ENCODE results near the gene ZDHHC12. TPM values are rescaled to one million over a fixed set of nuclear protein-coding genes. Genes with fewer than 3 reads are reported as not detected.

Gene ZDHHC12
- polyA plus RNA-seq, 2 of the 4 experiments (the other 2 are of a cell fraction), result 37.6 to 75.7 TPM

DNA sequence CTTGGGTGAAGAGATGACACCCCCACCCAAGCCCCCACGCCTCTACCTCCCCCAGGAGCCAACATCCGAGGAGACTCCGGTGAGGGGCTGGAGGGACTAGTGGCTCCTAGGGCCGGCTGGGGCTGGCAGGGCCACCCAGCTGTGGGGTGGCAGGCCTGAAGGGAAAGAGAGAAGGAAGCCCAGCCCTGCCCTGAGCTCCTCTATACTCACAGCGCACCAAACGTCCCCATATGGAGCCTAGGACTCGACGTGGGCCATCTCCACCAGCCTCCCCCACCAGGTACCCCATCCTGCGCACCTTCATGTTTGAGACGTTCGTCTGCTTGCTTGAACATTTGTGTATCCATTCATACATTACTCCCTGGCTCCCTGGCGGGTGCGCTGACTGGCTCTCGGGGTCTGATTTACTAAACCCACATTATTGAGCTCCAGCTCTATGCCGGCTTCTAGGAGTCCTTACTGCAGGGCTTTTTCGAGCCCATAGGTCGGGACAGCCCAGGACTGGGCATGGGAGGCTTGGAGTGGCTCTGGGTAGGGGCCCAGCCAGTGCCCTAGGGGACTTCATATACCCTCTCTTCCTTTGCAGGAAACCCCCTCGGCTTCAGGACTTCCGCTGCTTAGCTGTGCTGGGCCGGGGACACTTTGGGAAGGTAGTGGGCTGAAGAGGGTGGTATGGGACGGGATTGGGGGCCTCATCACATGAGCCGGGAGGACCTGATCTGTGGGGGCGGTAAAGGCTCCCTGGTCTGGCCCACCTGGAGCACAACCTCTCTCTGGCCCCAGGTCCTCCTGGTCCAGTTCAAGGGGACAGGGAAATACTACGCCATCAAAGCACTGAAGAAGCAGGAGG, 9.1 kb downstream of the ZDHHC12 start:
- CTCF ChIA-PET, result interaction anchor here (0.7 to 7.5 kb wide), 6 partner anchors 10 to 88 kb away, joined by 3 to 44 read pairs (median 4); partner anchors contain the start of genes PKN3 and ZDHHC12

DNA sequence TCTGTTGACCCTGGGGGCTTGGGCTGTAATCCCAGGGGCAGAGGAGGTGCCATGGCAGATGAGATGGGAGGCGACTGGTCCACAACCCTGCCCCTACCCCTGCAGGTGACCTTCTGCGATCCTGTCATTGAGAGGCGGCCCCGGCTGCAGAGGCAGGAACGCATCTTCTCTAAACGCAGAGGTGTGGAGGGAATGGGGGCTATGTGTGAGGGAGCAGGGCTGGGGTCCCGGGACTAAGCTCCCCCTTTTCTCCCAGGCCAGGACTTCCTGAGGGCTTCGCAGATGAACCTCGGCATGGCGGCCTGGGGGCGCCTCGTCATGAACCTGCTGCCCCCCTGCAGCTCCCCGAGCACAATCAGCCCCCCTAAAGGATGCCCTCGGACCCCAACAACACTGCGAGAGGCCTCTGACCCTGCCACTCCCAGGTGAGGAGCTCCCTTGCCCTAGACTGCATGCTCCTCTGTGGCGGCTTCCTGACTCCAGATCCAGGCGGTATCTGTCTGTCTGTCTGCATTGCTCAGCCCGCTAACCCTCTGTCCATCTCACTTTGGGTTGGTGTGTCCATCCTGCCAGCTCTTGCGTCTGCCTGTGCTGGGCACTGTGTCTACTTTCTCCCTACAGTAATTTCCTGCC, 9.9 kb downstream of the ZDHHC12 start:
- CTCF ChIA-PET, result interaction anchor here (0.7 to 7.5 kb wide), 5 partner anchors 10 to 89 kb away, joined by 3 to 44 read pairs (median 4); partner anchors contain the start of genes PKN3 and ZDHHC12

More for the DNA sequence above, 9.1 kb downstream of the ZDHHC12 start:
- Histone ChIP-seq H3K9me3 (no peaks in the 10 kb centered on the region), H3K4me2 (no peak overlapping the region), H3K4me1 (no peaks in the 10 kb centered on the region), H3K4me3 (no peak overlapping the region), H3K27ac (no peak overlapping the region)
- DNase-seq (ENCODE audit: low read depth in 1 of 2, low spot score in 1 of 2) (no peak), ATAC-seq (peak; percentile 11 to 32; a peak in 4 of 6 replicates), FAIRE-seq (no peak)
- no peak for TF ChIP-seq HEYL (CRISPR knock-in tag; IDR thresholded peaks at IDR 0.05)
- POLR2A ChIA-PET, result no interaction called here
- 84% methylated on average over 19 of the region's 24 CpGs for WGBS (ENCODE audit: missing lambda C conversion rate)

DNA sequence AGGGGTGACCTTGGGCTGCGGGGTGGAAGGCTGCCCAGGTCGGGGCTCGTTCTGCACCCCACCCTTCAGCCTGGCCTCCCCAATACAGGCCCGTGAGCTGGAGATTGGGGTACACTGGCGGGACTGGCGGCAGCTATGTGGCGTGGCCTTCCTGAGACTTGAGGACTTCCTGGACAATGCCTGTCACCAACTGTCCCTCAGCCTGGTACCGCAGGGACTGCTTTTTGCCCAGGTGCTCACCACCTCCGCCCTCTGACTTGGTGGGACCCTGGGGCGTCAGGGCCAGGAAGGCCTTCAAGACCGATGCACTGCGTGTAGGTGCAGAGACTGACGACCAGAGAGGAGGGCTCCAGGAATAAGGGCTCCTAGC, 10.5 kb downstream of the ZDHHC12 start:
- no peak for FAIRE-seq
- DNase-seq (ENCODE audit: low read depth in 1 of 2, low spot score in 1 of 2), result no peak
- ATAC-seq, result peak in 1 of 2 experiments; percentile 6; a peak in 1 of 6 replicates
- WGBS (ENCODE audit: missing lambda C conversion rate), result 96% methylated on average over 7 of the region's 13 CpGs
- no peak overlapping the region for H3K4me2 ChIP-seq
- no peaks in the 10 kb centered on the region for H3K4me1 ChIP-seq
- H3K27ac ChIP-seq, result no peak overlapping the region
- ChIA-PET CTCF (interaction anchor here (1.1 to 7.5 kb wide), 2 partner anchors 12 to 19 kb away, joined by 4 to 44 read pairs; partner anchors contain the start of gene PKN3), POLR2A (interaction anchor here (1.3 kb wide), 1 partner anchor 11 kb away, joined by 4 read pairs; no protein-coding TSS in a partner anchor)
- TF ChIP-seq NPAS2 (CRISPR knock-in tag; IDR thresholded peaks at IDR 0.05; ENCODE audit: borderline replicate concordance) (no peak), ESRRA (IDR thresholded peaks at IDR 0.05; ENCODE audit: borderline replicate concordance, low read length) (no peak), ZFP36 (IDR thresholded peaks at IDR 0.05; ENCODE audit: borderline replicate concordance, partially characterized antibody) (no peak), FOSL2 (IDR thresholded peaks at IDR 0.05) (no peak), FOSL2 (CRISPR knock-in tag; IDR thresholded peaks at IDR 0.05) (no peak), FOXS1 (CRISPR knock-in tag; IDR thresholded peaks at IDR 0.05) (no peak), RCOR1 (IDR thresholded peaks at IDR 0.05; ENCODE audit: low read depth, low read length) (no peak), EP300 (IDR thresholded peaks at IDR 0.05) (no peak), RNF2 (IDR thresholded peaks at IDR 0.05; ENCODE audit: borderline replicate concordance, low read depth) (no peak), RAD21 (conservative IDR thresholded peaks at IDR 0.05 in 1 of 2, IDR thresholded peaks at IDR 0.05 in 1 of 2) (no peak), NFE2L2 (conservative IDR thresholded peaks at IDR 0.05; ENCODE audit: low read length) (no peak), BHLHE40 (IDR thresholded peaks at IDR 0.05; ENCODE audit: low read depth, low read length) (no peak)
- TF ChIP-seq, protein P1, sequence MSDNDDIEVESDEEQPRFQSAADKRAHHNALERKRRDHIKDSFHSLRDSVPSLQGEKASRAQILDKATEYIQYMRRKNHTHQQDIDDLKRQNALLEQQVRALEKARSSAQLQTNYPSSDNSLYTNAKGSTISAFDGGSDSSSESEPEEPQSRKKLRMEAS (IDR thresholded peaks at IDR 0.05), result no peak
- TF ChIP-seq, protein P2, sequence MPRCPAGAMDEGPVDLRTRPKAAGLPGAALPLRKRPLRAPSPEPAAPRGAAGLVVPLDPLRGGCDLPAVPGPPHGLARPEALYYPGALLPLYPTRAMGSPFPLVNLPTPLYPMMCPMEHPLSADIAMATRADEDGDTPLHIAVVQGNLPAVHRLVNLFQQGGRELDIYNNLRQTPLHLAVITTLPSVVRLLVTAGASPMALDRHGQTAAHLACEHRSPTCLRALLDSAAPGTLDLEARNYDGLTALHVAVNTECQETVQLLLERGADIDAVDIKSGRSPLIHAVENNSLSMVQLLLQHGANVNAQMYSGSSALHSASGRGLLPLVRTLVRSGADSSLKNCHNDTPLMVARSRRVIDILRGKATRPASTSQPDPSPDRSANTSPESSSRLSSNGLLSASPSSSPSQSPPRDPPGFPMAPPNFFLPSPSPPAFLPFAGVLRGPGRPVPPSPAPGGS (IDR thresholded peaks at IDR 0.05), result no peak
- no peaks in the 10 kb centered on the region for H3K9me3 ChIP-seq
- no peak overlapping the region for H3K4me3 ChIP-seq

More for the DNA sequence above, 9.9 kb downstream of the ZDHHC12 start:
- no peaks in the 10 kb centered on the region for H3K9me3 ChIP-seq
- no peaks in the 10 kb centered on the region for H3K4me1 ChIP-seq
- H3K4me2 ChIP-seq, result no peak overlapping the region
- FAIRE-seq (no peak), ATAC-seq (peak; percentile 15 to 24; a peak in 2 of 6 replicates), DNase-seq (ENCODE audit: low read depth in 1 of 2, low spot score in 1 of 2) (no peak)
- no peak overlapping the region for H3K27ac ChIP-seq
- TF ChIP-seq HOXB13 (CRISPR knock-in tag; IDR thresholded peaks at IDR 0.05; ENCODE audit: low read depth), result no peak
- TF ChIP-seq SREBF2 (IDR thresholded peaks at IDR 0.05), result no peak
- no peak for TF ChIP-seq EP300 (IDR thresholded peaks at IDR 0.05)
- TF ChIP-seq, protein P1 (IDR thresholded peaks at IDR 0.05), result no peak
- TF ChIP-seq PHF8 (IDR thresholded peaks at IDR 0.05; ENCODE audit: borderline replicate concordance, low read depth), result no peak
- TF ChIP-seq CBX8 (IDR thresholded peaks at IDR 0.05), result no peak
- TF ChIP-seq GATA3 (IDR thresholded peaks at IDR 0.05; ENCODE audit: borderline replicate concordance), result no peak
- TF ChIP-seq HDAC2 (IDR thresholded peaks at IDR 0.05), result no peak
- TF ChIP-seq RARB (CRISPR knock-in tag; IDR thresholded peaks at IDR 0.05), result no peak
- no peak for TF ChIP-seq NFE2L2 (conservative IDR thresholded peaks at IDR 0.05; ENCODE audit: low read length)
- no peak for TF ChIP-seq ZFP36 (IDR thresholded peaks at IDR 0.05; ENCODE audit: borderline replicate concordance, partially characterized antibody)
- TF ChIP-seq CEBPB (IDR thresholded peaks at IDR 0.05), result no peak
- TF ChIP-seq RAD21 (conservative IDR thresholded peaks at IDR 0.05 in 1 of 2, IDR thresholded peaks at IDR 0.05 in 1 of 2), result no peak
- no peak for TF ChIP-seq EHMT2 (IDR thresholded peaks at IDR 0.05; ENCODE audit: low read depth)
- TF ChIP-seq BHLHE40 (IDR thresholded peaks at IDR 0.05; ENCODE audit: low read depth, low read length), result no peak
- POLR2A ChIA-PET, result no interaction called here
- no peak overlapping the region for H3K4me3 ChIP-seq
- 95% methylated on average over 17 of the region's 19 CpGs for WGBS (ENCODE audit: missing lambda C conversion rate)
